GM12892 (cell line): Measurements from ENCODE around the gene GRAMD1B.

ENCODE experiments used
- POLR2A ChIP-seq: IDR thresholded peaks from 2 replicates; pipeline ENCODE4 v1.6.1; 2011; ENCODE audit warnings: low read depth, low read length, control low read depth
- POLR2AphosphoS5 ChIP-seq: IDR thresholded peaks from 2 replicates; pipeline ENCODE4 v1.6.1; 2011; ENCODE audit warnings: low read depth, low read length, control low read depth

GRCh38 chr11:123573286-123573685 is 143.2 kb downstream of the GRAMD1B start:
- no peak for TF ChIP-seq POLR2A
- TF ChIP-seq POLR2AphosphoS5 = no peak
